ENCODE results near the gene PTPRQ.
"Not testable (repeated sequence)": the region's sequence is repeated elsewhere in the genome, so short reads cannot be mapped to it uniquely, and the experiment has no call there.

PTPRQ gene

DNA sequence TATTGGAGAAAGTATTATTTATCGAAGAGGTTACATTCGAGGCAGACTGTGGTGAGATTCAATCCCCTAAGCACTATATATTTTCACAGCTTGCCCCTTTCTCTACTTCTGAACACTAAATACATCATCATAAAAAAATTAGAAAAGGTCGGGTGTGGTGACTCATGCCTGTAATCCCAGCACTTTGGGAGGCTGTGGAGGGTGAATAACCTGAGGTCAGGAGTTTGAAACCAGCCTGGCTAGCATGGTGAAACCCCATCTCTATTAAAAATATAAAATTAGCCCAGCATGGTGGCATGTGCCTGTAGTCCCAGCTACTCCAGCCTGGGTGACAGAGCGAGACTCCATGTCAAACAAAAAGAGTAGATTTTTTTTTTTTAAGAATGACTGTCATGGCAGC is 192.8 kb downstream of the PTPRQ start:
- no peak for DNase-seq (ENCODE audit: low read depth)

- DNase-seq (ENCODE audit: low read depth): no peak
These were observed 197.9 kb downstream of the PTPRQ start for GRCh38 chr12:80641936-80642335.

GRCh38 chr12:80643961-80644360 is 199.9 kb downstream of the PTPRQ start:
- no peak for DNase-seq (ENCODE audit: low read depth)

GRCh38 chr12:80648881-80649280 is 204.8 kb downstream of the PTPRQ start:
- peak; percentile 62 for DNase-seq (ENCODE audit: low read depth)

DNA sequence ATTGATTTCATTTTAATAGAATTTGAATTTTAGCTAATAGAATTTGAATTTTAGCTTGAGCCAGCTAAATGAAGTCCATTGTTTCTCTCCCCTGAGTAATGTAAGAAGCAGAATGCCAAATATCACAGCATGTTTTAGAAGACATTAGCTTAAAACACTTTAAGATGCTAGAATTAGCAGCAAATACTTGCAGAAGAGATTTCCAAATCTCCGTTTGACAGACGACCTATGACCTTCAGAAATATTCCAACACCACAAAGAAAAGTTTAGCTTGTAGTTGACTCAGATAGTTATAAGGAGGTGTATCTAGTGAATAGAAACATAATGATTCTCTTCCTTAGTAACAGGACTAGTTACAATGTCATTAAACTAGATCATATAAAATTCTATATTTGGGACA is 211.7 kb downstream of the PTPRQ start:
- no peak for DNase-seq (ENCODE audit: low read depth)

DNA sequence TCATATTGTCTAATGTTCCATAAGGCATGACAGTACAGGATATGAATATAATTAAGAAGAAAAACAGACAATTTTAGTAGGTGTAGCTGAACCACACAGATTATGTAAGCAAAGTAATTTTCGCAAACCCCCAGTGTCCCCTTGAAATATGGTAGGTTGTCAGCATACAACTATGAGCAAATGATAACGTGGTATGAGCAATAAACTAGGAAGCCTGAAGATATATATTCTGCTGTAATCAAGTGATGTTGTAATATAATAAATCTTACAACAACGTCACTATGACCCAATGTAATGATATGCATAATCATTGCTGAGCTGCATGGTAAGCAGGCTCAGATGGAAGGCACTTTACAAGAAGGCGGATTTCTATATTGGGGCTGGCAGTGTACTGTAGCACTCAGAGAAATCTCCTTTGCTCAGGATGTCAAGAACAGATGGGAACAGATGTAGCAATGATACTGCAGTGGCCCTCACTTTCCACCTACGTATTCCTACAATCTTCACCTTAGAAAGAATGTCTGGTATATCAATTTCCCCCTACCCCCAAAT is 215.6 kb downstream of the PTPRQ start:
- DNase-seq (ENCODE audit: low read depth): no peak

- no peak for DNase-seq (ENCODE audit: low read depth)
These were observed 218.6 kb downstream of the PTPRQ start for GRCh38 chr12:80662586-80662985.

DNA sequence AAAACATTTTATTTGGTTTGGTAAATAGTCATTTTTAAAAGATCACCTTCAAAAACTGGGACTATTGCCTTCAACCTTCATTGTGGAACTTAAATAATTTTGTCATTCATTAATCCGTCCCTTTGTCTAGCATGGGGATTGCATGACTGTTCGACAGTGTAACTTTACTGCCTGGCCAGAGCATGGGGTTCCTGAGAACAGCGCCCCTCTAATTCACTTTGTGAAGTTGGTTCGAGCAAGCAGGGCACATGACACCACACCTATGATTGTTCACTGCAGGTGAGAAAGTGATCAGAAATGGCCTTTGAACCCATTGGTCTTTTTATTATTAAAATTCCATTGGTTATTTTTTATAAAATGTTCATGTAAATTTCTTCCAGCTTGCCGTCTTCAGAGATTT is 226.2 kb downstream of the PTPRQ start:
- DNase-seq (ENCODE audit: low read depth): no peak

DNA sequence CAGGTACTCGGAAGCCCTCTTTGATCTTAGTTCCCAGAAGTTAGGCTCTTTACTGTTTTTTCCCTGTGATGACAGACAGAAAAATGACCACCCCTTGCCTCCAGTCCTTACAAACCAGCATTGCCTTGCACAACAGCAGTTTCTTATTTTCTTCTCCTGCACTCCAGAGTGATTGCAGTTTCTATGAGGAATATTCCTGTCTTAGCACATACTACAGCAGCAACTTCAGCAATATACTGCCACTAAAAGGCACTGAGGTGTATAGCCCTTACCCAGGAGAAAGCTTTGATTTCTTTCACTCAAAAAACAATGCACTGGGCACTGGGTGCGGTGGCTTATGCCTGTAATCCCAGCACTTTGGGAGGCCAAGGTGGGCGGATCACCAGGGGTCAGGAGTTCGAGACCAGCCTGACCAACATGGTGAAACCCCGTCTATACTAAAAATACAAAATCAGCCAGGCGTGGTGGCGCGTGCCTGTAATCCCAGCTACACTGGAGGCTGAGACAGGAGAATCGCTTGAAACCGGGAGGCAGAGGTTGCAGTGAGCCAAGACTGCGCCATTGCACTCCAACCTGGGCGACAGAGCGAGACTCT is 232.1 kb downstream of the PTPRQ start:
- not testable (repeated sequence) for DNase-seq (ENCODE audit: low read depth)

- no peak for DNase-seq (ENCODE audit: low read depth)
These were observed 232.8 kb downstream of the PTPRQ start for GRCh38 chr12:80676856-80677255.

GRCh38 chr12:80677994-80678393 is 234.0 kb downstream of the PTPRQ start:
- DNase-seq (ENCODE audit: low read depth): no peak

DNA sequence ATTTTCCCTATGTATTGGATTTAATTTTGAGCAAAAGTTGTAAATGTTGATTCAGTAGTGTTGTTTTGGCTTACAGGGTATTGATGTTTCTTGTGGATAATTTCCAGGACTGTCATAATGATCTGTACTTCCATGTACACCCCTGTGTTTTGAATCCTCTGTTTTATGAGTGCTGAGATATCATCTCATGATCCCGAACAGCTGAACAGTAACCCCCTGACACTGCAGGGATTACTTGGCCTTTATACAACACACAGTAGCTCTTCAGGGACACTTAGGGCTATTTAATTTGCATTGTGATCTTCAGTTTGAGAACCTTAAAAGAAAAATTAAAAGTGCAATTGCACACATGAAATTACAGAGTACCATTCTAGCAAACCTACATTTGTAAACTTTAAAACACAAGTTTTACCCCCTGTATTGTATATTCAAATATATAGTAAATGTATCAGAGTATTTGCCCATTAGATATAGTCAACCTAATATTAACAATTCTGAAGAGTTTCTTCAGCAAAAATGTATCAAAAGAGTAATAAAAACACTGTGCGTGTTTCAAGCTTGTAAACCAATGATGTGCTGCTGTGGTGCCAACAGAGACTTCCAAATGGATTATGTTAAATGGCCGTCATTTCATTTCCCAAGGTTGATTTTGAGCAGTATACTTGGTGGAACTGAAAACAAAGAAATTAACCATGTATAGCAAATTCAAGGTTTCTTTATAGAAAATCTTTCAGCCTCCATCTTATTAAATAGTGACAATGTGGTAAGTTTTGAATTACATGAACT is 235.5 kb downstream of the PTPRQ start:
- no peak for DNase-seq (ENCODE audit: low read depth)

DNA sequence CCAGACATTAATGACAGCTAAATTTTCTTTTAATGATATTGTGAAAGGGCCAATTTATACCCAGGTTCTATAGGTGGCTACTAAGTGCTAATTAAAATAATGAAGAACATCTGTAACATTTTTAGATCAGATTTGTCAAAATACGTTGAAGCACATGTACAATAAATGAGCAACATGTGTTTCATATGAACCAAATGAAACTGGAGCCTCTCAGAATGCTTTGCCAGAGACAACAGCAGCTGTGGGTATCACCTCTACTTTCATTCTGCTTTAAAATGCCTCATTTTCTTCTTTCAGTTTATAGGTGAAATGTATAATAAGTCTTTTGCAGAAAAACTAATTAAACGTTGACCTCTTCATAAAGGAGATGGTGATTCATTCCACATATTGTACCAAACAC is 237.3 kb downstream of the PTPRQ start:
- no peak for DNase-seq (ENCODE audit: low read depth)

GRCh38 chr12:80681786-80682185 is 237.8 kb downstream of the PTPRQ start:
- no peak for DNase-seq (ENCODE audit: low read depth)

GRCh38 chr12:80684077-80684495 is 240.1 kb downstream of the PTPRQ start:
- no peak for DNase-seq (ENCODE audit: low read depth)

DNA sequence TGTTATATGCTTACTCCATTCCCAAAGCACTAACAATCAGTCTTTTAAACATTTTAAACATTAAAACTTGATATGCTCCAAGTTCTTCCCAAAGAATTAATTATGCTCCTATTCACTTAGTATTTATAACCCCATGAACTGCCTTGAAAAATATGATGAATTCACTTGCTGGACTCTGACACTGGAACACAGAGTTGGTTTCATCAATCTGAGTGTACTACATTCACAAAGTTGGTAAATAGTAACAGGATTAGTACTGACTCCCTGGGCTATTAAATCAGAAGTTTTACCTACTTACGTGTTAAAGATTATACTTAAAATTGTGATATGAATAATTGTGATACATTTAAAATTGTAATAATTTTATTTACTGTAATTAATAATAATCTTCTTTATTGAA is 246.1 kb downstream of the PTPRQ start:
- DNase-seq (ENCODE audit: low read depth): no peak

- DNase-seq (ENCODE audit: low read depth): no peak
These were observed 246.5 kb downstream of the PTPRQ start for GRCh38 chr12:80690513-80690912.

DNA sequence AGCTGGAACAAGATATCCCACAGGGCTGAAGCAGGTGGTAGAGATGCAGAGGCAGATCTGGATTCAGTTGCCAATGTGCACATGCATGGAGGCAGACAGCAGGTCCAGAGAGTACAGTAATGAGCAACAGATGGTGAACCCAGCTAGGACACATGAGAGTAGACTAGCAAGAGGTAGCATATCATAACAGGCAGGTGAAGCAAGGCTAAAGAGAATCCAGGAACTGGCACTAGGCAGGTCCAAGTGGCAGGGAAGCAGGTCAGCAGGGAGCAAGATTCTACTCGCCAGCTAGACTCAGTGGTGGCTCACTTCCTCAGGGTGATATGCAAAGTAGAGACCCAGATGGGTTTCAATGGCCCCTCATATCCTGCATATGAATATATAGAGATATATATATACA is 248.1 kb downstream of the PTPRQ start:
- DNase-seq (ENCODE audit: low read depth): no peak

- DNase-seq (ENCODE audit: low read depth): no peak
These were observed 253.3 kb downstream of the PTPRQ start for GRCh38 chr12:80697270-80697887.

DNA sequence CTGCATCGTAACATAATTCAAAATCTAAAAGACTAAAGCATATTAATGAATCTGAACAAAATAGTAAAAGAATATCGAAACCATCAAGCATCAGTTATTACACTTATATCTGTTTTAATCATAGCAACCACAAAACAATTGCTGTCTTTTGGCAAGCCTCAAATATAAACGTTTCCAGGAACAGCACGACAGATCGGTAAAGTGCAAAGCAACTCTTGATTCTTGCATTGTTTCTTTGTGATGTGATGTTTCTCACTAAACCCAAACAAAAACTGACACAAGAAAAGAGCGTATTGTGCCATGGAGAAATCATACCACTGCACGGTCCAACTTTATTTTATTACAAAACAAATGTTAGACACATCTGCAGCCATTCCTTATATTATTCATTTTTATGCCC is 254.2 kb downstream of the PTPRQ start:
- DNase-seq (ENCODE audit: low read depth): no peak

DNA sequence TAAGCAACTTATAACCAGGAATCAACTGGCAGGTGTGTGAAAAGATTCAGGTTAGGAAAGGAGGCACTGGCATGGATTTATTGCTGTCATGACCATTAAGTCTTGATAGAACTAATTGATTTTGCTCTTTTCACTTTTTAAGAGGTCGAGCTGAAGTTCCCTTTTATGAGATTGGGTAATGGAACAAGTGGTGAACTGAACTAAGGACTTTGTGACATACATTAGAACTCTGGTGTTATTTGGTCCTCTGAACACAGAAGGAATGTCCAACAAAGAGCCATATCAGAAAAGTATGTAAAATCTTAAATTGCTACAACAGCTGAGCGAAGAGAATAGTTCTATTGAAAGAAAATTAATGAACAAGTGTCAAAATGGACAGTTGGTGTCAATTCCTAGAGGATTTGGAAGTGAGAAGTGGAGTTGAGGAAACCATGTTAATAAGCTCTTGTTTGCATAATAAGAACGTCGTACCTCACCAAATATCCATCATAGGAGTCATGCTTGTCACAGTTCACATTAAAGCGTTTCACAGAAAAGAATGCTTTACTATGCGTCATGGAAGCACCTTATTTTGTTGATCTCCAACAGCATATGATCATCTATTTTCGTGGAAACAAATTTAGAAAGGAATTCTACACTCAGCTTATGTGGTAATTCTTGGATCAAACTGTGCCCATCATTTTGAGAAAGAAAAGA is 255.0 kb downstream of the PTPRQ start:
- no peak for DNase-seq (ENCODE audit: low read depth)

DNA sequence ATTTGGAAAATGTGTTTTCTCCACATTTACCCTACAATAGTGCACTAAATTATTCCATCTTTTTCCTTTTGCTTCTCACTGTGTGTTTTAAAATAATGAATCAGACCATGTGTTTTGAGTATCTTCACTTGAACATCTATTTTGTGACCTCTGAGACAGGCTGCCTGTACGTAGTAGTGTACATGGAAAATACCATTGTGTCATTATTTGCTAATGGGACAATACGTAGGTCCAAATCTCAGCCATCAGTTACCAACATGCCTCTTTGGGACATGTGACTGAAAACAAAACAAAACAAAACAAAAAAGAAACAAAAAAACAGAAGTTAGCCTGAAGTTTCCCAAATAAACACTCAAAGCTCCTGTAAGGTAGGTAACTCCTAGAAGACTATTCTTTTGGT is 256.3 kb downstream of the PTPRQ start:
- no peak for DNase-seq (ENCODE audit: low read depth)

GRCh38 chr12:80701388-80701787 is 257.4 kb downstream of the PTPRQ start:
- no peak for DNase-seq (ENCODE audit: low read depth)

Measured in HS-5 (cell line).